Activated CD4-positive, alpha-beta memory T cell treated with anti-CD3 and anti-CD28 coated beads for 36 hours (primary cell): ENCODE measurements around the gene SLC7A5. TPM values are rescaled to one million over a fixed set of nuclear protein-coding genes. Genes with fewer than 3 reads are reported as not detected.
"Not testable (repeated sequence)": the region's sequence is repeated elsewhere in the genome, so short reads cannot be mapped to it uniquely, and the experiment has no call there.

Source experiments
- CTCF ChIA-PET: fragments of 350-600 bp; sonication (Branson Sonifier 250); formaldehyde crosslinking; loops from one replicate; lab custom pipeline; 2021; ENCODE audit warnings: antibody characterized with exemption, inconsistent platforms; lab: Charles Lee
- POLR2A ChIA-PET: fragments of 350-600 bp; sonication (Branson Sonifier 250); formaldehyde crosslinking; loops from one replicate; lab custom pipeline; 2021; ENCODE audit warnings: antibody characterized with exemption; lab: Charles Lee
- DNase-seq: peaks from one replicate; pipeline ENCODE4 v3.0.0-alpha.2; 2020
- H3K27ac Mint-ChIP-seq: one replicate; pipeline ENCODE4 v1.8.0; 2021; ENCODE audit warnings: mixed read lengths
- H3K27me3 Mint-ChIP-seq: one replicate; pipeline ENCODE4 v1.8.0; 2021; ENCODE audit warnings: mixed read lengths
- H3K36me3 Mint-ChIP-seq: one replicate; pipeline ENCODE4 v1.8.0; 2021; ENCODE audit warnings: mixed read lengths
- H3K4me1 Mint-ChIP-seq: one replicate; pipeline ENCODE4 v1.8.0; 2021; ENCODE audit warnings: low read depth, mixed read lengths
- H3K4me3 Mint-ChIP-seq: one replicate; pipeline ENCODE4 v1.8.0; 2021; ENCODE audit warnings: mild to moderate bottlenecking, mixed read lengths
- H3K9me3 Mint-ChIP-seq: one replicate; pipeline ENCODE4 v1.8.0; 2021; ENCODE audit warnings: mixed read lengths
- intact Hi-C: fragments of 100-400 bp; cut with micrococcal nuclease; formaldehyde crosslinking; loops from one replicate; pipeline ENCODE4 v1.15.1; 2023
- total RNA-seq, 2 experiments: library from RNA; stranded (reverse); gene quantifications; one replicate each; pipeline ENCODE4 v1.2.3, GENCODE V29; 2021

SLC7A5 gene
- total RNA-seq, 2 experiments from 2014 or later, result 262 TPM

DNA sequence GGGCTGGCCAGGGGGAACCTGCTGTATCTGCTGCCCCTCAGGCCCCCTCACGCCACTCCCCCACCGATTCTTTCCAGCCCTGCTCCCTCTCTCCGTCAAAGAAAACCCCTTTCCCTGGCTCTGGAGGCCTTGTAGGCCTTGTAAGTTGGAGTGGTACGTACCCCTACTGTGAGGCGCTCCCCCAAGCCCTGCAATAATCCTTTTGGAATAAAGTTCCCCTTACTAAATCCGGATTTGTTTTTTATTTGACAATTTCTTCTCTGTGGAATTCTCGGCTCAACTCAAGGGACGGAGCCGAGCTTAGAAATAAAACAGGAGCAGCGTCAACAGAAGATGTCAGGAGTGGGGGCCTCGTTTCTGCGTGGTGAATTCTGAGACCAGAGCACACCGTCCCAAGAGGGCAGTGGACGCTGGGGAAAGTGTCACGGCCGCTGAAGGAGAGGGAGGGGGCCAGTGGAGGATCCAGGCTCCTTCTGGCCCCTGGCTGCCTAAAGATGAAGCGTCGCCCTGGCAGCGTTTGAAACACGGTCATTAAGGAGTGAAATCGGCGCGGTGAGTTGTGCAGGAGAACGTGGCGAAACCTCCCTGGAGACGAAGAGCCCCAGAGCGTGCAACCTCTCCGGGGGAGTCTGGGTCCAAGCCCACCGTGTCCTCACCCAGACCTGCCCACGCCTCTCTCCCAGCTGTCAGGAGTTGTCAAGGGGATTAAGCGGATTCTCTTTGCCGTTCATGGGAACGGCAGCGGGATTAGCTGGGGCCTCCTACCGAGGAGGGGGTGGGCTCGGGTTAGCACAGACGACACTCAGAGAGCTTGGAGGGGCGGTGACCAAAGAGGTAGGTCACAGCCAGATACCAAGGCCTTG lies 47.0 kb downstream of the SLC7A5 start:
- Mint-ChIP-seq H3K9me3 (peaks cover 15% of the 10 kb centered on the region), H3K4me1 (peaks cover 3% of the 10 kb centered on the region), H3K27me3 (no peaks in the 10 kb centered on the region), H3K4me3 (no peak overlapping the region), H3K27ac (no peak overlapping the region), H3K36me3 (no peaks in the 10 kb centered on the region)
- ChIA-PET CTCF (interaction anchor here (0.7 kb wide), 1 partner anchor 15 kb away, joined by 3 read pairs; no protein-coding TSS in a partner anchor), POLR2A (no interaction called here)
- no peak for DNase-seq
- intact Hi-C loops, result no loop called here

DNA sequence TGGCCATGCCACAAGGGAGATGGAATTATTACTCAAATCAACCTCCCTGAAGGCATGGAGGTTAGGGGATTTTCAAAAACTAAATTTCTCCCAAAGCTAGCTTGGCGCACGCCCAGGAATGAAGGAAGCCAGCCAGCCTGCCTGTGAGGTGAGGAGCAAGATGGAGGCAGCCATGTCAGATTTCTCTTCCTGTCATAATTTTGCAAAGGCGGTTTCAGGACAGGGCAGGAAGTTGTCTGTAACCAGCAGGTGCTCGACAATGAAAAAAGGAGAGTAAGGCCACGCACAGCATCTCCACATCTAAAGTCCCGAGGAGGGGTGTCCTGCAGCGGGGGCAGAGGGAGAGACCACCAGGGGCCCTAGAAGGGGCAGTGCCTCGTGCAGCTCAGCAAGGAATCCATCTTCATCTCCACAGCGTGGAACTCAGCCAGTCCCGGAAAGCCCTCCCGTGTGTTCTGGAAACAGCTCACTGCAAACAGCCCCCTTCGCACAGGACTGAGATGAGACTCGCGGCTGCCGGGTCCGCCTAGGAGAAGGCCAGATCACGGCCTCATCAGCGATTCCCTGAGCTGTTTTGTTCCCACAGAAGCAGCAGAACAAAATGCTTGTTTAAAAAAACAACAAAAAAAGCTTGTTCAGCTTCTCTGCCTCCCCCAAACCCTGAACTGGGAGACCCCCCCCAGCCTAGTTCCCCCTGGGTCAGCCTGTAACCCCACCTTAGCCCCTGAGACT lies 47.8 kb downstream of the SLC7A5 start:
- peaks cover 2% of the 10 kb centered on the region for H3K36me3 Mint-ChIP-seq
- CTCF ChIA-PET, result interaction anchor here (0.7 to 1.5 kb wide), 2 partner anchors 14 to 28 kb away, joined by 3 to 4 read pairs; no protein-coding TSS in a partner anchor
- H3K4me1 Mint-ChIP-seq, result peaks cover 3% of the 10 kb centered on the region
- intact Hi-C loops, result no loop called here
- H3K27ac Mint-ChIP-seq, result no peak overlapping the region
- H3K4me3 Mint-ChIP-seq, result no peak overlapping the region
- no peaks in the 10 kb centered on the region for H3K27me3 Mint-ChIP-seq
- DNase-seq, result peak; percentile 11
- peaks cover 23% of the 10 kb centered on the region for H3K9me3 Mint-ChIP-seq
- POLR2A ChIA-PET, result no interaction called here

DNA sequence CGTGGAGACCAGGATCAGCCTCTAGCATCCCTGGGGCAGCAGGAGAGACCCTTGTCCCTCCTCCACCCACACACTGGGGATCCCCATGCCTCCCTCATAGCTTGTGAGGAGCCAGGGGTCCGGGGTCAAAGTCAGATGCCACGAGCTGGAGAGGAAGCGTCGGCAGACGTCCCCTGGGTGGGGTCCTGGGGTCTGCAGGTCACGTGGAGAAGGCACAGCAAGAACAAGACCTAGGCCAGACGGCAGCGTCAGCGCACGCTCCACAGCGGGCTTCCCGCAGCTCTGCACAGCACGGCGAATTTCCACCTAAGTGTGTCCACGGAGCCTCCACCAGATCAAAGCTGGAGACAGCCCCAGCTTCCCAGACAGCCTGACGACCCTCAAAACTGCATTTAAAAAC lies 49.3 kb downstream of the SLC7A5 start:
- no peak overlapping the region for H3K4me3 Mint-ChIP-seq
- ChIA-PET CTCF (interaction anchor here (1.5 kb wide), 1 partner anchor 29 kb away, joined by 4 read pairs; no protein-coding TSS in a partner anchor), POLR2A (no interaction called here)
- no peaks in the 10 kb centered on the region for H3K27me3 Mint-ChIP-seq
- peaks cover 2% of the 10 kb centered on the region for H3K36me3 Mint-ChIP-seq
- no peak overlapping the region for H3K27ac Mint-ChIP-seq
- H3K9me3 Mint-ChIP-seq, result peaks cover 24% of the 10 kb centered on the region
- intact Hi-C loops, result no loop called here
- DNase-seq, result no peak
- peaks cover 3% of the 10 kb centered on the region for H3K4me1 Mint-ChIP-seq

DNA sequence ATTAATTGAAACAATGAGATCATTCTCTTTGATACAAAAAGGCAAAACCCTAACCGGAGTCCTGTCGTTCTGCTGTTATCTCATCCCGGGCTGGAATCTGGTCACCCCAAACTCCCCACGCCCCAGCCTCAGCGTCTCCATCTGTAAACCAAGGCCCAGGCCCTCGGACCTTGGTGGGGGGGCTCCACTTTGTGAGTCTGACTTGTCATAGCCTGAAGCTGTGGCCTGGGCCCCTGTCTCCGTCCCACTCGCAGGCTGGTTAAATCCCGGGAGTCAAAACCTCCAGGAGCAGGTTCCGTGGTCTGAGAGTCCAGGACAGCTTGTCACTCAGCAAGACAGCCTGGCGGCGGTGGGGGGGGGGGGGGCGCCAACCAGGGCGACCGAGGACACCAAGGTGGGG lies 50.0 kb downstream of the SLC7A5 start:
- DNase-seq, result no peak
- intact Hi-C loops, result no loop called here
- Mint-ChIP-seq H3K9me3 (peaks cover 24% of the 10 kb centered on the region), H3K36me3 (peaks cover 2% of the 10 kb centered on the region), H3K27me3 (no peaks in the 10 kb centered on the region), H3K4me1 (peaks cover 3% of the 10 kb centered on the region), H3K4me3 (no peak overlapping the region), H3K27ac (no peak overlapping the region)
- ChIA-PET POLR2A (no interaction called here), CTCF (no interaction called here)

DNA sequence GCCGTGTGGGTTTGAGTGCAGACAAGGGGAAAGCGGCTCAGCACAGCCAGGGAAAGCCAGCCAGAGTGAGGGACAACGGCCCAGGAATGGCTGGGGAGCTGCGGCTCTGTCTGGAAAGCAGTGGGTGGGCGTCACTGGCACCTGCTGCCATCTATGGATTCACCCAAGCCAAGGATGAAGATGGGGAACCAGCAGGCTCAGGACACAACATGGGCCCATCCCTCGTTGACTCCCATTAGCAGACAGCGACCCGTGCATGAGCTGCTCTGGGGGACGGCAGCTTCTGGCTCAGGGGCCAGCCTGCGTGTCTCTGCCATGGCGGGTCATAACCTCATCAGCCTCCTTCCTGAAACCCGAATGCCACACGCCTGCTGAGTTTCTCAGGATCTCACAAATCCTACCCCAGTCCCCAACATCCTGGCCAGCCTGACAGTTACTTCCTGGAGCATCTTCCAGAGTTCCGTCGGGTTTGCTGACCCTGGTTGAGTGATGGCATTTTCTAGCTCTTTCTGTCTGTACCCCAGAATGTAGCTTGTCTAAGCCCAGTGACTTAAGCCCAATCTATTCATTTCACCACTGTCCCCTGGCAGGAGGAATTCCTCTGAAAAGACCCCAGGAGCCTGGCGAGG lies 50.7 kb downstream of the SLC7A5 start:
- peaks cover 2% of the 10 kb centered on the region for H3K36me3 Mint-ChIP-seq
- DNase-seq, result no peak
- no peak overlapping the region for H3K27ac Mint-ChIP-seq
- intact Hi-C loops, result no loop called here
- ChIA-PET CTCF (no interaction called here), POLR2A (interaction anchor here (0.8 to 1.4 kb wide), 3 partner anchors 9 to 40 kb away, joined by 3 read pairs; no protein-coding TSS in a partner anchor)
- no peak overlapping the region for H3K4me3 Mint-ChIP-seq
- peaks cover 3% of the 10 kb centered on the region for H3K4me1 Mint-ChIP-seq
- no peaks in the 10 kb centered on the region for H3K27me3 Mint-ChIP-seq
- H3K9me3 Mint-ChIP-seq, result peaks cover 24% of the 10 kb centered on the region

DNA sequence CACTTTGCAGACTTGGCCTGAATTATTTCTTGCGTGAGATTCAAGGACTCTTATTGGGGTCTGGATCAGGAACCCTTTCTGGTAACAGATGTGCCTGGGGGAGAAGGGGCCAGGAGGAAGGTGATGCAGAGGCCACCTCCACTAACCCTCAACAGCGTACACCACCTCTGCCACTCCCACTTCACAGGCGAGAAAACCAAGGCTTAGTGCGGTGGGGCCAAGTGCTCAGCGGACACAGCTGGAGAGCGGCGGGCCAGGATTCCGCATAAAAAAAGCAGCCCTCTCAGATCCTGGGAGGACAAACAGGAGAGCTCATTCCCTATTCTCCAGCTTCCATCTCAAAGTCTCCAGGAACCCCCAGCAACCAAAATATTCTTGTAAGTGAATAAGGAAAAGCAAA lies 51.4 kb downstream of the SLC7A5 start:
- intact Hi-C loops, result no loop called here
- ChIA-PET CTCF (no interaction called here), POLR2A (interaction anchor here (0.8 to 1.4 kb wide), 2 partner anchors 10 to 12 kb away, joined by 3 read pairs; no protein-coding TSS in a partner anchor)
- H3K4me1 Mint-ChIP-seq, result peaks cover 3% of the 10 kb centered on the region
- no peaks in the 10 kb centered on the region for H3K27me3 Mint-ChIP-seq
- DNase-seq, result no peak
- H3K4me3 Mint-ChIP-seq, result no peak overlapping the region
- peaks cover 2% of the 10 kb centered on the region for H3K36me3 Mint-ChIP-seq
- H3K27ac Mint-ChIP-seq, result no peak overlapping the region
- H3K9me3 Mint-ChIP-seq, result peaks cover 24% of the 10 kb centered on the region

DNA sequence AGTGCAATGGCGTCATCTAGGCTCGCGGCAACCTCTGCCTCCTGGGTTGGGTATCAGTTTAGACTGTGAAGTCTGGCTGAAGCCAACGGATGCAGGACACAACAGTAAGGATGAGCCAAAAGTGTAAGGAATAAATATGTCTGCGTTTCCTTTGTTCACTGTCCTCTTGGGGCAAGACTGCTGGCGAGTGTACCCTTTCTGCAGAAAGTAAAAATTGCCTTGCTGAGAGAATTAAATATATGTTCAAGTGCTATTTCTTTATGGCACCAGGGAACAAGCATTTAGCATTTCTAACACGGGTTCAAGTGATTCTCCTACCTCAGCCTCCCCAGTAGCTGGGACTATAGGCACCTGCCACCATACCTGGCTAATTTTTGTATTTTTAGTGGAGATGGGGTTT lies 51.9 kb downstream of the SLC7A5 start:
- H3K9me3 Mint-ChIP-seq, result peaks cover 24% of the 10 kb centered on the region
- H3K36me3 Mint-ChIP-seq, H3K4me1 Mint-ChIP-seq, DNase-seq, POLR2A ChIA-PET, intact Hi-C loops, CTCF ChIA-PET, H3K27ac Mint-ChIP-seq, H3K27me3 Mint-ChIP-seq, H3K4me3 Mint-ChIP-seq: not testable (repeated sequence)

DNA sequence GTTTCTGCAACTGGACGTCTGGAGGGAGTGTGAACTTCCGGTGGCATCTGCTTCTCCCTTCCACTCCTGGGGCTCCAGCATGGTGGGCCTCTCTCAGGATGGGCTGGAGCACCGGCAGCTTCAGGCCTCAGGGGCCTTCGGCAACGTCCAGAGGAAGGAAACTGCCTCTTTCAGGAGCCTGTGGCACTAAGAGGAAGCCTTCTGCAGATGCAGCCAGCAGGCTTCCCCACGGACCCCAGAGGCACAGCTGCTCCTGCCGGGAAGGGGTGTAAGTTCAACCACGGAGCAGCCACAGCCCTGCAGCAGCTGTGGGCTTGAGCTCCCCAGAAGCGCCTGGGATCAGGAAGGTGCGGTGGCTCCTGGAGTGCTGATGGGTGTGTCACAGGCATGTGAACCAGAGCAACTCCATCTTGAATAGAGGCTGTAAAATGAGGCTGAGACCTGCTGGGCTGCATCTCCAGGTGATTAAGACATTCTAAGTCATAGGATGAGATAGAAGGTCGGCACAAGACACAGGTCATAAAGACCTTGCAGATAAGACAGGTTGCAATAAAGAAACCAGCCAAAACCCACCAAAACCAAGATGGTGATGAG lies 52.7 kb downstream of the SLC7A5 start:
- POLR2A ChIA-PET, result no interaction called here
- H3K27me3 Mint-ChIP-seq, result no peaks in the 10 kb centered on the region
- no peak overlapping the region for H3K4me3 Mint-ChIP-seq
- H3K36me3 Mint-ChIP-seq, result peaks cover 2% of the 10 kb centered on the region
- CTCF ChIA-PET, result interaction anchor here (1.1 kb wide), 1 partner anchor 34 kb away, joined by 3 read pairs; no protein-coding TSS in a partner anchor
- intact Hi-C loops, result no loop called here
- H3K9me3 Mint-ChIP-seq, result peaks cover 24% of the 10 kb centered on the region
- peaks cover 3% of the 10 kb centered on the region for H3K4me1 Mint-ChIP-seq
- no peak overlapping the region for H3K27ac Mint-ChIP-seq
- DNase-seq, result no peak

DNA sequence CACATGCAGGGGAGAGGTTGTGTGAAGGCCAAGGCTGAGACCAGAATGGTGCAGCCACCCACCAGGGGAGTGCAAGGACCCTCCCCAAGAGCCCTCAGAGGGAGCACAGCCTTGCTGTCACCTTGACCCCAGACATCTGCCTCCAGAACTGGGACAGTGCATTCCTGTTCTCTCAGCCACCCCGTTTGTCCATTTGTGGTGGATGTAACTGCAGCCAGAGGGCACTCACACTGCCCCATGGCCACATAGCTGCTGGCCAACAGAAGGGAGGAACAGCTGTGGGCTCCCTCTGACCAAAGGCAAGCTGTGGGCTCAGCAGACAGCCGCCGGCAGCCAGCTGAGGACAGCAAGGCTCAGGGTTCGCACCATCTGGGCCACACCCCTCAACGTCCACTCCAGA lies 53.7 kb downstream of the SLC7A5 start:
- Mint-ChIP-seq H3K27ac (no peak overlapping the region), H3K4me1 (no peaks in the 10 kb centered on the region), H3K4me3 (no peak overlapping the region), H3K9me3 (peaks cover 24% of the 10 kb centered on the region), H3K36me3 (peaks cover 2% of the 10 kb centered on the region), H3K27me3 (no peaks in the 10 kb centered on the region)
- POLR2A ChIA-PET, result no interaction called here
- CTCF ChIA-PET, result no interaction called here
- intact Hi-C loops, result no loop called here
- DNase-seq, result no peak

DNA sequence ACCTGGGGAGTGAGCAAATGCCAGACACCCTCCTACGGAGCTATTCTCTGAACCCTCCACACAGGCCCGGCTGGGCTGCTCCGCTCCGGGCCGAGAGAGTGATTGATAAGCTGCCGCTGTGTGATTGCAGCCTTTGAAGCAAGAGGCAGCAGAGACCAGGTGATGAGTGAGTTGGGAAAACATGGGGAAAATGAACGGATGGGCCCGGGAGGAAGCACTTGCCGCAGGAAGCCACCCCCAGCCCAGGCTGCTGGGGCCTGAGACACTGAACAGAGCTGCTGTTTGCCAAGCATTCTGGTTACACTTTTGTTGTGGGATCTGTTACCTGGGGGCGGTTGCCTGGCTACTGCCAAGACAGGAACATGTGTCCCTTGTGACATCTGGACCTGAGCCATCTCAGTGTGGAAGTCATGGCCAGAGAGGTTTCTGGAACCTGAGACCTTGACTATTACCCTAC lies 57.1 kb downstream of the SLC7A5 start:
- CTCF ChIA-PET, result no interaction called here
- intact Hi-C loops, result no loop called here

DNA sequence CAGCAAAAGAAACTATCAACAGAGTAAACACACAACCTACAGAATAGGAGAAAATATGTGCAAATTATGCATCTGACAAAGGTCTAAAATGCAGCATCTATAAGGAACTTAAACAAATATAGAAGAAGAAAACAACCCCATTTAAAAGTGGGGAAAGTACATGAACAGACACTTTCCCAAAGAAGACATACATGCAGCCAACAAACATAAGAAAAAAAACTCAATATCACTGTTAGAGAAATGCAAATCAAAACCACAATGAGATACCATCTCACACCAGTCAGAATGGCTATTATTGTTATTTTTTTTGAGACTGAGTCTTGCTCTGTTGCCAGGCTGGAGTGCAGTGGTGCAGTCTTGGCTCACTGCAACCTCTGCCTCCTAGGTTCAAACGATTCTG lies 57.9 kb downstream of the SLC7A5 start:
- POLR2A ChIA-PET, DNase-seq, H3K27me3 Mint-ChIP-seq, H3K4me3 Mint-ChIP-seq, CTCF ChIA-PET, H3K36me3 Mint-ChIP-seq, intact Hi-C loops, H3K9me3 Mint-ChIP-seq, H3K27ac Mint-ChIP-seq: not testable (repeated sequence)
- H3K4me1 Mint-ChIP-seq, result peaks cover 18% of the 10 kb centered on the region

More for the DNA sequence above, 57.1 kb downstream of the SLC7A5 start:
- Mint-ChIP-seq H3K4me1 (peaks cover 11% of the 10 kb centered on the region), H3K27me3 (no peaks in the 10 kb centered on the region), H3K36me3 (peaks cover 2% of the 10 kb centered on the region), H3K9me3 (peaks cover 8% of the 10 kb centered on the region), H3K4me3 (no peak overlapping the region), H3K27ac (no peak overlapping the region)
- no peak for DNase-seq
- POLR2A ChIA-PET, result no interaction called here
